Mesothelial cell of epicardium (in vitro differentiated cells): ENCODE data around the gene TBX2. TPM values are rescaled to one million over a fixed set of nuclear protein-coding genes. Genes with fewer than 3 reads are reported as not detected.
A peak's percentile ranks its signal among the peaks of the same experiment; 100 is the strongest.

Experiments
- DNase-seq, 2 experiments: peaks; one replicate each; pipeline ENCODE4 v3.0.0; 2021; ENCODE audit warnings: low spot score in 2 of 2; ENCODE audit not compliant: unreplicated experiment in 2 of 2
- H3K27ac Mint-ChIP-seq: 2 replicates; pipeline ENCODE4 v1.8.0; 2021; ENCODE audit warnings: mixed read lengths
- H3K27me3 Mint-ChIP-seq: 2 replicates; pipeline ENCODE4 v1.8.0; 2021; ENCODE audit warnings: low read depth, mixed read lengths
- H3K36me3 Mint-ChIP-seq: 2 replicates; pipeline ENCODE4 v1.8.0; 2021; ENCODE audit warnings: mixed read lengths
- H3K4me1 Mint-ChIP-seq: 2 replicates; pipeline ENCODE4 v1.8.0; 2021; ENCODE audit warnings: mixed read lengths
- H3K4me3 Mint-ChIP-seq: 2 replicates; pipeline ENCODE4 v1.8.0; 2021; ENCODE audit warnings: mild to moderate bottlenecking, moderate library complexity, mixed read lengths
- H3K9me3 Mint-ChIP-seq: 2 replicates; pipeline ENCODE4 v1.8.0; 2021; ENCODE audit warnings: mixed read lengths
- total RNA-seq: library from RNA; stranded (reverse); gene quantifications from 3 replicates; pipeline ENCODE4 v1.2.1, GENCODE V29; 2021
- TF ChIP-seq, protein P1 (sequence below): fragments of 200-600 bp; sonication (generic); IDR thresholded peaks from one replicate; pipeline ENCODE4 v1.5.0; 2021; ENCODE audit warnings: antibody characterized with exemption; ENCODE audit not compliant: unreplicated experiment

Gene TBX2
- total RNA-seq, 1 donor from 2014 or later = 176 TPM

DNA sequence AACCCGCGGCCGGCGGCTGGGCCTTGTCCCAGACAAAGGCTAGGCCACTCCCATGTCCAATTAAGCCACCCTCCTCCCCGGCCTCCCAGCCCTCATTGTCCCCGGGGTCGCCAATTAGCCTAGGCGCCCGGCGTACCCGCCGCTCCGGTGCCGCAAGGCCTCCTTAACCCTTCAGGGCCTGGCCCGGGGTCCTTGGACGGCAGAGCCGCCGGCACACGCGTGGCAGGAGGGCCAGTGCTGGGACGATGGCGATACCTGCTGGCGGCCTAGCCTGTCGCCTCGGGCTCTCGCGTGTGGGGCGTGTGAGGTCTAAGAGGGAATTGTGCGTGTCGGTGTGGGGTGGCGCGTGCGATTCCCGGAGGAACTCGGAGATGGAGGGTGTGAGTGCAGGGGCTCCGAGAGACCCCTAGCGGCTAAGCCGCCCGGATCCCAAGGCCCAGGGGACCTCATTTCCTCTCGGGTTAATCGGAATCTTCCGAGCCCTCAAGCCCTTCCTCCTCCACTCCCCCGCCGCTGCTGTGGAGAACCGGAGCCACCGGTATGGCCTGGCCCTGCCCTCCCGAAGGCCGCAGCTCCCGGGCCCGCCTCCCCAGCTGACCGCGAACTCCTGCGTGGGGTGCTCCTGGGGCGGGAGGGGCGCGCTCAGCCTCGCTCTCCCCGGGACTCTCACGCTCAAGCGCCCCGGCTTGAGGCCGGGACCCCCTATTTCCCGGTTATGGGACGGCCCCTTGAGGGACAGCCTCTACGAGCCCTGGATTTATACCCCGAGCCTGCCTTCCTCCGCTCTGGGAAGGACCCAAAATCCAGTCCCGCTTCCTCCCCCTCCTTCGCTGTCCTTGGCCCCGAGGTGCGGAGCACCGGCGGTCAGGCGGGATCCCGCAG is 11.9 kb downstream of the TBX2 start:
- H3K36me3 Mint-ChIP-seq = peaks cover 11% of the 10 kb centered on the region
- peak overlapping the region; percentile 78 for H3K4me3 Mint-ChIP-seq
- H3K9me3 Mint-ChIP-seq = no peaks in the 10 kb centered on the region
- H3K4me1 Mint-ChIP-seq = peaks cover 60% of the 10 kb centered on the region
- no peaks in the 10 kb centered on the region for H3K27me3 Mint-ChIP-seq
- H3K27ac Mint-ChIP-seq = peak overlapping the region; percentile 94
- TF ChIP-seq, protein P1, sequence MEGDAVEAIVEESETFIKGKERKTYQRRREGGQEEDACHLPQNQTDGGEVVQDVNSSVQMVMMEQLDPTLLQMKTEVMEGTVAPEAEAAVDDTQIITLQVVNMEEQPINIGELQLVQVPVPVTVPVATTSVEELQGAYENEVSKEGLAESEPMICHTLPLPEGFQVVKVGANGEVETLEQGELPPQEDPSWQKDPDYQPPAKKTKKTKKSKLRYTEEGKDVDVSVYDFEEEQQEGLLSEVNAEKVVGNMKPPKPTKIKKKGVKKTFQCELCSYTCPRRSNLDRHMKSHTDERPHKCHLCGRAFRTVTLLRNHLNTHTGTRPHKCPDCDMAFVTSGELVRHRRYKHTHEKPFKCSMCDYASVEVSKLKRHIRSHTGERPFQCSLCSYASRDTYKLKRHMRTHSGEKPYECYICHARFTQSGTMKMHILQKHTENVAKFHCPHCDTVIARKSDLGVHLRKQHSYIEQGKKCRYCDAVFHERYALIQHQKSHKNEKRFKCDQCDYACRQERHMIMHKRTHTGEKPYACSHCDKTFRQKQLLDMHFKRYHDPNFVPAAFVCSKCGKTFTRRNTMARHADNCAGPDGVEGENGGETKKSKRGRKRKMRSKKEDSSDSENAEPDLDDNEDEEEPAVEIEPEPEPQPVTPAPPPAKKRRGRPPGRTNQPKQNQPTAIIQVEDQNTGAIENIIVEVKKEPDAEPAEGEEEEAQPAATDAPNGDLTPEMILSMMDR = no peak
- peak; percentile 55 to 79 for DNase-seq

DNA sequence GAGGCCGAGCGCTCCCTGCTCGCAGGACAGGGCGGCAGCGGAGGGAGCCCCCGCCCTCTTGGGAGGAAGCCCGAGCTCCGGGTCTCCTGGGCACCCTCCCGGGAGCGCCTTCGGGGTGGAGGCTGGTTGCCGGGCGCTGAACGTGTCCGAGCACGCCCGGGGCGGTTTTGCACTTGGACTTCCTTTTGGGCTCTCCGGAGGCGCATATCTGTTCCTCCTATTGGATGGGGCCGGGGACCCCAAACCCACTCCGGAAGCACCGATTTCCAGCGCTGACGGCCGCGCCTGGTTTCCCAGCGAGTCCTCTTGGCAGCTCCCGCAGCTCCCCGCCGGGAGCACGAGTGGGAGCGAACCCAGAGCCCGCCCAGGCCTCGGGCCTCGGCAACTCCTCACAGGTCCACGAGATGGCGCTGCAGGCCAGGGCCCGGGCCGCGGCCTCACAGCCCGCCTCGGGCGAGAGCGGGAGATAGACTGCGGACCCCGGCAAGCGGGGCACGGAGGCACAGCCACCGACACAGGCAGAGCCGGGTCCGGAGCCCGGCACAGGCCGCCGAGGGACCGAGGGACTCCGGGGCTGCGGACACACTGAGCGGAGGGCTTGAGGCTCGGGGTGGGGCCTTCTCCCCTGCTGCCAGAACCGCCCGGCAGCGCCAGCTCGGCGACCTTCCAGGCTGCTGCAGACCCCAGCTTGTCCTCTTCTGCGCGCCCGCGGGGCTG is 12.7 kb downstream of the TBX2 start:
- Mint-ChIP-seq H3K27ac (peak overlapping the region; percentile 79), H3K36me3 (peaks cover 5% of the 10 kb centered on the region)

DNA sequence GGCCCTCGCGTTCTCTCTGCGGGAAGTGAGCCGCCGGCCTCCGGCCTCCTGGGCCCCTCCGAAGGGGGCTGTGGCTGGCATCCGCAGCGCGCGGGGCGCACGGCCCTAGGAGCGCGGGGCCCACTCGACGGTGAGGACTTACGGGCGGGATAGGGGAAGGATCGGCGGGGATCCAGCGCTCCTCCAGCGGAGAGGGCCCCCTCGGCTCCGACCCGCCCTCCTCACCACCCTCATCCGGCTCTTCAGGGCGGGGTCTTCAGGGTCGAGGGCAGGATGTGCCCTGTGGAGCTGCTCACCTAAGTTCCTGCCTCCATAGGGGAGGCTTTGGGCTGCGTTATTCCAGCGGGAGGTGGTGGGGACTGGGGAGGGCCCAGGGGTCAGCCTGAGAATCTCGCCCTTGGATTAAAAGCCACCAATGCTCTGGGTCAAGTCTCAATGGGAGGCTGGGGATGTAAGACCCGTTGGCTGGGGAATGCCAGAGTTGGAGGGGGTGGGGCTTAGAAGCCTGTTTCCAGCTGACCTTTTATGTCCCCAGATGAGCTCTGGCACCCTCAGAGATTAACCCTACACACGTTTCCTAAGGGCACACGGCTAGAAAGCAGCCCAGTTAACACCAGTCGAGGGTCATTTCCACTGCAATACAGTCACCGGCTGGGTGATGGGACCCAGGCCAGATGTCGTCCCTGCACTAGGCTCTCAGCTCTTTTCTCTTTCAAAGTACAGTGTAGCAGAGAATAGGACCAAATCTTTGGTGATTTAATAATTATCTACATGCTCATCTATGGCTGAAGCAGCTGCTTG is 13.4 kb downstream of the TBX2 start:
- TF ChIP-seq, protein P1 = no peak
- peak overlapping the region; percentile 73 for H3K27ac Mint-ChIP-seq
- DNase-seq = no peak
- H3K9me3 Mint-ChIP-seq = no peaks in the 10 kb centered on the region
- no peaks in the 10 kb centered on the region for H3K27me3 Mint-ChIP-seq
- peak overlapping the region; percentile 78 for H3K4me3 Mint-ChIP-seq
- H3K4me1 Mint-ChIP-seq = peaks cover 50% of the 10 kb centered on the region
- H3K36me3 Mint-ChIP-seq = no peaks in the 10 kb centered on the region

More for the DNA sequence above, 12.7 kb downstream of the TBX2 start:
- DNase-seq = peak; percentile 80 to 96
- TF ChIP-seq, protein P1 = peak; percentile 99
- Mint-ChIP-seq H3K4me3 (peak overlapping the region; percentile 78), H3K27me3 (no peaks in the 10 kb centered on the region), H3K4me1 (peaks cover 57% of the 10 kb centered on the region), H3K9me3 (no peaks in the 10 kb centered on the region)

DNA sequence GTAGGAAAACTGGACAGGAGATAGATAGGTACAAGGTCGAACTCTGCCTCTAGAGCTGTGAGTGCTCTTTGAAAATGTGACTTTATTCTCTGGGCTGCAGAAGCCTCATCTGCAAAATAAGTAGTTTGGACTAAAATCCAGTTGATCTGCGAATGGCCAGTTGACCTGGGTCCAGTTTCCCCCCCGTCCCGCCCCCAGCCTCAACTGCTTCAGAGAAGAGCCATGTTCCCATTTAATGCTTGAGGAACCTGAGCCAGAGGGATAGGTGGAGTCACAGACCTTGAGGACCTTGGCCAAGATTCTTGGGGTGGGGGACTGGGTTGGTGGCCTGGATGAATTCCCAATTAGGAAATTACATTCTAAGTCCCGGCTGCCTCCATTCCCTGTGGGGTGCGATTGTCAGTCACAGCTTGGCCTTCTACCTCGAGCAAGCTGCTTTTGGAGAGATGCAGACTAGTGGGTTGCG is 14.1 kb downstream of the TBX2 start:
- peak overlapping the region; percentile 78 for H3K4me3 Mint-ChIP-seq
- H3K9me3 Mint-ChIP-seq = no peaks in the 10 kb centered on the region
- H3K4me1 Mint-ChIP-seq = peaks cover 43% of the 10 kb centered on the region
- no peaks in the 10 kb centered on the region for H3K27me3 Mint-ChIP-seq
- TF ChIP-seq, protein P1 = no peak
- no peaks in the 10 kb centered on the region for H3K36me3 Mint-ChIP-seq
- peak in 1 of 2 experiments; percentile 27 for DNase-seq
- peak overlapping the region; percentile 73 for H3K27ac Mint-ChIP-seq

DNA sequence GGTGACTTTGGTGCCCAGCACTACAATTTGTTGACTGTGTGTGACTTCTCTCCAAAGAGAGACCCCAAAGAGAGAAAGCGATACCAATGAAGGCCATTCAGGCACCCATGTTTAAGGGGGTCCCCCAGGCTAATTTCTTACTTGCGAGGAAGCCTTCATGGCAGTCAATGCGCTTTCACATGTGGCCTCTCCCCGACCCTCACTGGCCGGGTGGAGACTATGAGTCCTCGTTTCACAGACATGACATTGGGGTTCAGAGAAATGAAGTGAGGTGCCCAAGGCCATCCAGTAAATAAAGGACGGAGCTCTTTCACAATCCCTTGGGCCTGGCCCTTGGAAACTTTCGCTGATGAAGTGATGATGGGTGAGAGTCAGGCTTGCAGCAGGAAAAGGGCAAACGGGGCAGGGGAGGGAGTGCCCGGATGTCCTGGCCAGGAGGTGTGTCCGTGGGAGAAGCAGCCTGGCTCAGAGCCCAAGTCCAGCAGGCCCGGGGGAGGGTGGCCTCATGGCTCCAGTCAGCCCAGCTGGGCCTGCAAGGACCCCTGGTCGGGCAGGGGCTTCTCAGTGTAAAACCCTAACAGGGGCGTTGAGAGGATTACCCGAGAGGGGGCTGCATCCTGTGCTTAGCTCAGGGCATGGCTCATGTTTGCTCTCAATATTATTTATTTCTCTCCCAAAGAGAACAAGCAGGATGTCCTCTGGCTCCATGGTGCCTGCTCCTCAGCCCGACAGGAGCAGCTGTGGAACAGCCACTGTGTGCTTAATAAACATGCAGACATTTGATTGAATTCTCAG is 14.7 kb downstream of the TBX2 start:
- H3K27ac Mint-ChIP-seq = peak overlapping the region; percentile 69
- TF ChIP-seq, protein P1 = no peak
- peak overlapping the region; percentile 36 for H3K4me3 Mint-ChIP-seq
- peak in 1 of 2 experiments; percentile 44 for DNase-seq
- no peaks in the 10 kb centered on the region for H3K36me3 Mint-ChIP-seq
- H3K4me1 Mint-ChIP-seq = peaks cover 41% of the 10 kb centered on the region
- no peaks in the 10 kb centered on the region for H3K9me3 Mint-ChIP-seq
- H3K27me3 Mint-ChIP-seq = no peaks in the 10 kb centered on the region
